ENCODE measurements around the gene DCLRE1B. TPM values are rescaled to one million over a fixed set of nuclear protein-coding genes. Genes with fewer than 3 reads are reported as not detected.

DCLRE1B gene
- total RNA-seq, 3 donors from 2014 or later (not counting 1 experiment from before 2014, with no cell fraction given): 5.5 to 6.8 (median 5.9) TPM

DNA sequence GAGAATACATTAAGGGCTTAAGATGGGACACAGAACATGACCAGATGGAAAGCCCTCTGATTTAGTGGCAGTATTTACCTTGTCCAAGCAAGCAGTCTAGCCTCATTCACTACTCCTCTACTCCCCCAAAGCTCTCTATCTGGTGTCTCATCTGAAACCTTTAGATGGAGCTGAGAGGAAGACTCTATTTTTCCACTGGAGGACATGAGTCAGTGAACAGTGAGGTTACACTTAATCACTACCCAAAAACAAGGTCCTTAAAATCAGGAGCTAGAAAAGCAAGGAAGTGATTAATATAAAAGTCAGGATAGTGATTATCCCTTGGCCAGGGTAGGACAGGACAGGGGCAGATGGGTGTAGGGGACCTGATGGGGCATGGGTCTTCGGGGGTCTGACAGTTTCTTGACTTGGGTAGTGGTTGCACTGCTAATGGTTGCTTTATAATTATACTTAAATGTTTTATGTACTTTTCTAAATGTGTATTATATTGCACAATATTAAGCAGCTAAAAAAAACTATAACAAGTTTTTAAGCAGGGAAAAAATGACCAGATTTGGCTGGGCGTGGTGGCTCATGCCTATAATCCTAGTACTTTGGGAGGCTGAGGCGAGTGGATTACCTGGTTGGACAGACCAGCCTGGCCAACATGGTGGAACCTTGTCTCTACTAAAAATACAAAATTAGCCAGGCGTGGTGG is 36.6 kb upstream of the DCLRE1B start:
- DNase-seq: peak in 1 of 2 donors; percentile 16
- no peaks in the 10 kb centered on the region for H3K9me3 Mint-ChIP-seq

DNA sequence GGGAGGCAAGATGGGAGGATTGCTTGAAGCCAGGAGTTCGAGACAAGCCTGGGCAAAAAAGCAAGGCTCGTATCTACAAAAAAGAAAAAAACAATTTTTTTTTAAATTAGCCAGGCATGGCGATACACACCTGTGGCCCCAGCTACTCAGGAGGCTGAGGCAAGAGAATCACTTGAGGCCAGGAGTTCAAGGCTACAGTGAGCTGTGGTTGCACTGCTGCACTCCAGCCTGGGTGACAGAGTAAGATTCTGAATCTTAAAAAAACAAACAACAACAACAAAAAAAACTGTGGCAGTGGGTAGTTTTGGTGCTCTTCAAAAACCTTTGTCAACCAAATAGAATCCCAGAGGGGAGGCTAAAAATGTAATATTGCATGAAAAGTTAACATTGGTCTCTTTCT is 34.3 kb upstream of the DCLRE1B start:
- DNase-seq: peak in 1 of 2 donors; percentile 33
- peak overlapping the region; percentile 94 for H3K4me3 Mint-ChIP-seq
- peaks cover 48% of the 10 kb centered on the region for H3K4me1 ChIP-seq (ENCODE audit: control insufficient read depth, insufficient read depth, low read length)

More for the DNA sequence above, 36.6 kb upstream of the DCLRE1B start:
- Mint-ChIP-seq H3K4me3 (peak overlapping the region; percentile 94), H3K4me1 (peaks cover 64 to 77% of the 10 kb centered on the region in 2 donors), H3K36me3 (no peaks in the 10 kb centered on the region), H3K27me3 (ENCODE audit: low read depth in 2 of 2) (no peaks in the 10 kb centered on the region), H3K27ac (peak overlapping the region; percentile 87 to 95)
- H3K4me1 ChIP-seq (ENCODE audit: control insufficient read depth, insufficient read depth, low read length): peaks cover 38% of the 10 kb centered on the region
- no peak overlapping the region for H3K4me3 ChIP-seq (ENCODE audit: low read length)
- WGBS (ENCODE audit: insufficient coverage): 93% methylated on average over 4 of the region's 4 CpGs
- no peaks in the 10 kb centered on the region for H3K9me3 ChIP-seq (ENCODE audit: control insufficient read depth, insufficient read depth, low read length)
- no peak overlapping the region for H3K27ac ChIP-seq (ENCODE audit: low read length)
- intact Hi-C loops (cut with micrococcal nuclease): no loop called here
- H3K36me3 ChIP-seq (ENCODE audit: control insufficient read depth, insufficient read depth, low read length): peaks cover 7% of the 10 kb centered on the region
- H3K27me3 ChIP-seq (ENCODE audit: control insufficient read depth, insufficient read depth, low read length): no peaks in the 10 kb centered on the region
- TF ChIP-seq, protein P1, sequence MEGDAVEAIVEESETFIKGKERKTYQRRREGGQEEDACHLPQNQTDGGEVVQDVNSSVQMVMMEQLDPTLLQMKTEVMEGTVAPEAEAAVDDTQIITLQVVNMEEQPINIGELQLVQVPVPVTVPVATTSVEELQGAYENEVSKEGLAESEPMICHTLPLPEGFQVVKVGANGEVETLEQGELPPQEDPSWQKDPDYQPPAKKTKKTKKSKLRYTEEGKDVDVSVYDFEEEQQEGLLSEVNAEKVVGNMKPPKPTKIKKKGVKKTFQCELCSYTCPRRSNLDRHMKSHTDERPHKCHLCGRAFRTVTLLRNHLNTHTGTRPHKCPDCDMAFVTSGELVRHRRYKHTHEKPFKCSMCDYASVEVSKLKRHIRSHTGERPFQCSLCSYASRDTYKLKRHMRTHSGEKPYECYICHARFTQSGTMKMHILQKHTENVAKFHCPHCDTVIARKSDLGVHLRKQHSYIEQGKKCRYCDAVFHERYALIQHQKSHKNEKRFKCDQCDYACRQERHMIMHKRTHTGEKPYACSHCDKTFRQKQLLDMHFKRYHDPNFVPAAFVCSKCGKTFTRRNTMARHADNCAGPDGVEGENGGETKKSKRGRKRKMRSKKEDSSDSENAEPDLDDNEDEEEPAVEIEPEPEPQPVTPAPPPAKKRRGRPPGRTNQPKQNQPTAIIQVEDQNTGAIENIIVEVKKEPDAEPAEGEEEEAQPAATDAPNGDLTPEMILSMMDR (IDR thresholded peaks at IDR 0.05): no peak
- ATAC-seq: no peak

DNA sequence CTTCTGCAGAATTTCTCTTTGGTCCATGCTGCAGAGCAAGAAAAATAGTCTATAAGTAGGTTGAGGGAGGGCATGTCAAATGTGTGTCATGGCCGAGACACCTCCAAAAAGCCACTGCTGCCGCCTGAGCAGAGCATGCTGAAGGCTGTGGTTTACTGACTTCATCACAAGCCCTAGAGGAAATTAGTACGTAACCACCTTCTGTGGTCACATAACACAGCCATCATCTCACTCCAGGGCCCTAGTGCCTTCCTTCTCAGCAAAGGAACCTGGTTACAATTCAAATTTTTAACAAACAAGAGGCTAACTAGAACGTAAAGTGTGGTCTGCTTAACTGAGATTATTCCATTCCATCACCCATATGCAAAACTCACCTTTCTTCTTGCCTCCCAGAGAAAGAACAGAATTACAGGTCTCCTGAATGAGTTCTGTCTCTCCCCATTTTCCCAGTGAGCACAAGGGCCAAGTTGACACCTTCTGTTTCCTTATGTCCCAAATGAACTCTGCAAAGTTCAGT is 33.5 kb upstream of the DCLRE1B start, which contains the start of gene PTPN22:
Gene PTPN22 (minus strand): TSS at position 116 of the 517 bp plus-strand sequence.
- H3K27me3 Mint-ChIP-seq (ENCODE audit: low read depth in 2 of 2): no peaks in the 10 kb centered on the region
- no peaks in the 10 kb centered on the region for H3K9me3 ChIP-seq (ENCODE audit: control insufficient read depth, insufficient read depth, low read length)
- ATAC-seq (peak; percentile 75 to 93 (median 92)), DNase-seq (peak; percentile 75 to 94)
- H3K4me1 ChIP-seq (ENCODE audit: control insufficient read depth, insufficient read depth, low read length): peaks cover 49% of the 10 kb centered on the region
- H3K4me3 ChIP-seq (ENCODE audit: low read length): peak within 1 kb of the TSS; percentile 70
- H3K4me3 Mint-ChIP-seq: peak within 1 kb of the TSS; percentile 94
- H3K36me3 Mint-ChIP-seq: no peaks in the 10 kb centered on the region
- TF ChIP-seq, protein P1 (IDR thresholded peaks at IDR 0.05): no peak
- WGBS (ENCODE audit: insufficient coverage): 0% methylated on average over 4 of the region's 4 CpGs
- H3K27me3 ChIP-seq (ENCODE audit: control insufficient read depth, insufficient read depth, low read length): no peaks in the 10 kb centered on the region
- intact Hi-C loops (cut with micrococcal nuclease): loop anchor here (1.0 to 5.0 kb wide), 8 partner anchors 9 to 1254 kb away; partner anchors contain the start of genes AP4B1, CAPZA1, RSBN1 and ST7L
- peak within 1 kb of the TSS; percentile 87 to 95 for H3K27ac Mint-ChIP-seq
- peaks cover 78 to 85% of the 10 kb centered on the region in 2 donors for H3K4me1 Mint-ChIP-seq
- peak within 1 kb of the TSS; percentile 92 for H3K27ac ChIP-seq (ENCODE audit: low read length)
- no peaks in the 10 kb centered on the region for H3K9me3 Mint-ChIP-seq
- H3K36me3 ChIP-seq (ENCODE audit: control insufficient read depth, insufficient read depth, low read length): no peaks in the 10 kb centered on the region

More for the DNA sequence above, 34.3 kb upstream of the DCLRE1B start:
- no peak for ATAC-seq
- H3K9me3 Mint-ChIP-seq: no peaks in the 10 kb centered on the region
- intact Hi-C loops (cut with micrococcal nuclease): loop anchor here (1.0 to 5.0 kb wide), 8 partner anchors 10 to 1253 kb away; partner anchors contain the start of genes AP4B1, CAPZA1, RSBN1 and ST7L
- H3K27ac ChIP-seq (ENCODE audit: low read length): peak overlapping the region; percentile 92
- H3K27me3 Mint-ChIP-seq (ENCODE audit: low read depth in 2 of 2): no peaks in the 10 kb centered on the region
- TF ChIP-seq, protein P1 (IDR thresholded peaks at IDR 0.05): no peak
- H3K27me3 ChIP-seq (ENCODE audit: control insufficient read depth, insufficient read depth, low read length): no peaks in the 10 kb centered on the region
- H3K4me3 ChIP-seq (ENCODE audit: low read length): peak overlapping the region; percentile 70
- no peaks in the 10 kb centered on the region for H3K9me3 ChIP-seq (ENCODE audit: control insufficient read depth, insufficient read depth, low read length)
- H3K4me1 Mint-ChIP-seq: peaks cover 73 to 83% of the 10 kb centered on the region in 2 donors
- no peaks in the 10 kb centered on the region for H3K36me3 Mint-ChIP-seq
- H3K36me3 ChIP-seq (ENCODE audit: control insufficient read depth, insufficient read depth, low read length): peaks cover 1% of the 10 kb centered on the region
- 43% methylated on average over 3 of the region's 3 CpGs for WGBS (ENCODE audit: insufficient coverage)
- peak overlapping the region; percentile 87 to 95 for H3K27ac Mint-ChIP-seq
